Right lobe of liver (tissue), 6 donors: ENCODE data around the gene B9D1. TPM values are rescaled to one million over a fixed set of nuclear protein-coding genes. Genes with fewer than 3 reads are reported as not detected.

Experiments
- ATAC-seq, 4 donors: fragments of 200-7000 bp; cut with Tn5 transposase; one replicate each; pipeline ENCODE4 v1.9.1; 2020; ENCODE audit warnings: mild to moderate bottlenecking in 4 of 4, moderate library complexity in 4 of 4
- DNase-seq, 3 donors: peaks; one replicate each; pipeline ENCODE4 v3.0.0-alpha.2; 2020
- H3K27ac ChIP-seq, 3 donors: fragments of 200-600 bp; one replicate each; pipeline ENCODE4 v1.8.0; 2022
- H3K27me3 ChIP-seq, 2 donors: fragments of 200-600 bp; one replicate each; pipeline ENCODE4 v1.8.0; 2022
- H3K36me3 ChIP-seq, 4 donors: fragments of 200-600 bp; sonication (generic) in 1 of 4; one replicate each; pipeline versions ENCODE4 v1.5.1 to v1.8.0; 2017 to 2022; ENCODE audit warnings: control low read depth in 1 of 4
- H3K4me1 ChIP-seq, 4 donors: fragments of 200-600 bp; sonication (generic) in 1 of 4; one replicate each; pipeline versions ENCODE4 v1.5.1 to v1.8.0; 2017 to 2022; ENCODE audit warnings: control low read depth in 1 of 4
- H3K4me3 ChIP-seq, 3 donors: fragments of 200-600 bp; one replicate each; pipeline ENCODE4 v1.8.0; 2022
- H3K9me3 ChIP-seq, 4 donors: fragments of 200-600 bp; sonication (generic) in 1 of 4; one replicate each; pipeline versions ENCODE4 v1.5.1 to v1.8.0; 2017 to 2022; ENCODE audit warnings: control low read depth in 1 of 4
- CTCF ChIP-seq, 4 donors: fragments of 200-600 bp in 3 of 4; fragments of 450-650 bp in 1 of 4; IDR thresholded peaks; one replicate each; pipeline versions ENCODE4 v1.5.1 to v1.8.0; 2016 to 2022; ENCODE audit warnings: antibody characterized with exemption in 4 of 4, mild to moderate bottlenecking in 2 of 4
- POLR2A ChIP-seq: fragments of 450-650 bp; IDR thresholded peaks from one replicate; pipeline ENCODE4 v1.6.1; 2017; ENCODE audit warnings: antibody characterized with exemption, mild to moderate bottlenecking
- WGBS: methylation state at CpG from one replicate; pipeline ENCODE4 v1.1.6; 2018; ENCODE audit warnings: low coverage, low lambda C conversion rate; ENCODE audit not compliant: insufficient coverage; ENCODE audit errors: missing lambda C conversion rate; 5-methylcytosine and 5-hydroxymethylcytosine counted together
- intact Hi-C, 2 donors: fragments of 100-400 bp; cut with DNase I; formaldehyde crosslinking; loops; one replicate each; pipeline versions ENCODE4 v1.11.2 to v1.14.1; 2022
- total RNA-seq, 6 experiments: library from RNA; depleted of rRNA in 2 of 6; stranded (reverse); fragments of >200 nt in 2 of 6; fragmentation: NEBNext Ultra II Directional in 3 of 6; extraction: Animal tissue kit (Norgen Biotek cat#: 25700) in 3 of 6; gene quantifications; one replicate each; pipeline versions ENCODE4 v1.1.0 to v1.2.4, GENCODE V29; 2016 to 2023
- donor health status: DM: no; HTN: yes; CAD: no.
- donor health status: DM: no; HTN: no; CAD: no.
- donor health status: DM: no; HTN: no; CAD: no.
- donor health status: DM: no; HTN: yes; CAD: no.
- donor health status: DM: no; HTN: yes; CAD: no.

Gene B9D1
- total RNA-seq, 6 experiments from 2014 or later: 2.3 to 27.9 (median 5.7) TPM

- DNase-seq: peak; percentile 51 to 71 (median 62)
- peaks cover 0 to 62% (median 35%) of the 10 kb centered on the region in 4 donors for H3K4me1 ChIP-seq
Observed at GRCh38 chr17:19346351-19347255, 15.9 kb downstream of the B9D1 start.

GRCh38 chr17:19345486-19346350 is 16.8 kb downstream of the B9D1 start:
- Histone ChIP-seq H3K4me1 (peaks cover 0 to 69% (median 35%) of the 10 kb centered on the region in 4 donors), H3K36me3 (no peaks in the 10 kb centered on the region), H3K27me3 (no peaks in the 10 kb centered on the region), H3K4me3 (no peak overlapping the region), H3K27ac (peak overlapping the region; percentile 33 to 88 (median 82)), H3K9me3 (no peaks in the 10 kb centered on the region)
- intact Hi-C loops: no loop called here
- TF ChIP-seq CTCF (IDR thresholded peaks at IDR 0.05) (peak in 1 of 4 donors; percentile 5), POLR2A (no peak)
- ATAC-seq (peak; percentile 60 to 75 (median 64)), DNase-seq (peak; percentile 62 to 87 (median 83))
- 50% methylated on average over 5 of the region's 13 CpGs for whole genome bisulfite sequencing

More at GRCh38 chr17:19346351-19347255, 15.9 kb downstream of the B9D1 start:
- H3K27me3 ChIP-seq: no peaks in the 10 kb centered on the region
- H3K36me3 ChIP-seq: no peaks in the 10 kb centered on the region
- no peaks in the 10 kb centered on the region for H3K9me3 ChIP-seq
- intact Hi-C loops: no loop called here
- H3K27ac ChIP-seq: peak overlapping the region; percentile 33 to 88 (median 82)
- H3K4me3 ChIP-seq: no peak overlapping the region
- WGBS: 31% methylated on average over 10 of the region's 19 CpGs
- ATAC-seq: peak; percentile 15 to 61 (median 32)
- TF ChIP-seq POLR2A (no peak), CTCF (IDR thresholded peaks at IDR 0.05) (no peak)

GRCh38 chr17:19345067-19345460 is 17.5 kb downstream of the B9D1 start:
- H3K36me3 ChIP-seq: no peaks in the 10 kb centered on the region
- intact Hi-C loops: no loop called here
- DNase-seq (no peak), ATAC-seq (no peak)
- TF ChIP-seq CTCF (IDR thresholded peaks at IDR 0.05) (no peak), POLR2A (no peak)
- peaks cover 0 to 72% (median 35%) of the 10 kb centered on the region in 4 donors for H3K4me1 ChIP-seq
- no peak overlapping the region for H3K4me3 ChIP-seq
- H3K27ac ChIP-seq: peak overlapping the region in 2 of 3 donors; percentile 82 to 88
- no peaks in the 10 kb centered on the region for H3K9me3 ChIP-seq
- no CpG with 5 or more reads among the region's 7 CpGs for WGBS
- H3K27me3 ChIP-seq: no peaks in the 10 kb centered on the region

- Histone ChIP-seq H3K9me3 (no peaks in the 10 kb centered on the region), H3K27me3 (no peaks in the 10 kb centered on the region), H3K36me3 (no peaks in the 10 kb centered on the region), H3K27ac (peak overlapping the region in 2 of 3 donors; percentile 82 to 88), H3K4me3 (no peak overlapping the region), H3K4me1 (peaks cover 0 to 74% (median 37%) of the 10 kb centered on the region in 4 donors)
- intact Hi-C loops: no loop called here
- ATAC-seq (no peak), DNase-seq (peak in 1 of 3 donors; percentile 50)
- TF ChIP-seq POLR2A: no peak
- no peak for TF ChIP-seq CTCF (IDR thresholded peaks at IDR 0.05)
- no CpG with 5 or more reads among the region's 40 CpGs for WGBS
Observed at GRCh38 chr17:19344311-19345066, 18.0 kb downstream of the B9D1 start.
